H1 (cell line): ENCODE results near the gene RPS6KA5. TPM values are rescaled to one million over a fixed set of nuclear protein-coding genes. Genes with fewer than 3 reads are reported as not detected.

Experiments used
- CTCF ChIA-PET: fragments of 300-600 bp; sonication (Branson Sonifier 250); formaldehyde crosslinking; loops from one replicate; lab custom pipeline; 2021; ENCODE audit not compliant: partially characterized antibody; lab: Charles Lee
- POLR2A ChIA-PET: fragments of 300-600 bp; sonication (Branson Sonifier 250); formaldehyde crosslinking; loops from one replicate; lab custom pipeline; 2021; ENCODE audit warnings: inconsistent platforms; ENCODE audit not compliant: partially characterized antibody; lab: Charles Lee
- DNase-seq, 2 experiments: peaks; one replicate each; pipeline versions ENCODE4 v3.0.0 to v3.0.0-alpha.2; 2010 to 2022; ENCODE audit warnings: low spot score in 2 of 2, low read depth in 1 of 2, mixed read lengths in 1 of 2
- FAIRE-seq: peaks from 2 replicates; lab custom pipeline; 2011; peaks lifted over from hg19 to GRCh38; lab: Jason Lieb, UNC
- H2AFZ ChIP-seq: 2 replicates; pipeline ENCODE4 v1.8.1; 2012; ENCODE audit warnings: low read length, inconsistent platforms
- H2AK5ac ChIP-seq: 2 replicates; pipeline ENCODE4 v1.6.1; 2013; ENCODE audit warnings: low read depth, low read length
- H2BK120ac ChIP-seq: replicated peaks from 2 replicates; pipeline ENCODE3; 2013; ENCODE audit warnings: low read depth, low read length, inconsistent platforms
- H2BK12ac ChIP-seq: 2 replicates; pipeline ENCODE4 v1.6.1; 2013; ENCODE audit warnings: low read depth, low read length
- H2BK15ac ChIP-seq: 2 replicates; pipeline ENCODE4 v1.6.1; 2013; ENCODE audit warnings: low read length
- H2BK20ac ChIP-seq: 2 replicates; pipeline ENCODE4 v1.6.1; 2013; ENCODE audit warnings: low read length
- H2BK5ac ChIP-seq: 2 replicates; pipeline ENCODE4 v1.6.1; 2013; ENCODE audit warnings: low read depth, low read length
- H3K14ac ChIP-seq: 2 replicates; pipeline ENCODE4 v1.6.1; 2013; ENCODE audit warnings: inconsistent platforms; ENCODE audit not compliant: insufficient read length
- H3K18ac ChIP-seq: 2 replicates; pipeline ENCODE4 v1.6.1; 2013; ENCODE audit warnings: low read length; ENCODE audit errors: extremely low read depth
- H3K23ac ChIP-seq: 2 replicates; pipeline ENCODE4 v1.6.1; 2013; ENCODE audit warnings: inconsistent platforms; ENCODE audit not compliant: insufficient read length
- H3K23me2 ChIP-seq: 2 replicates; pipeline ENCODE4 v1.6.1; 2013; ENCODE audit warnings: low read depth, low read length
- H3K27ac ChIP-seq: 2 replicates; pipeline ENCODE4 v1.6.1; 2011; ENCODE audit warnings: low read depth, low read length, inconsistent platforms
- H3K27me3 ChIP-seq, 4 experiments: replicated peaks in 1 of 4; 1 replicate in 1 of 4; 2 replicates in 3 of 4; pipeline versions ENCODE4 v1.6.1 to v1.8.1; 2011 to 2013; ENCODE audit warnings: low read length in 3 of 4, mild to moderate bottlenecking in 3 of 4, inconsistent platforms in 2 of 4, mixed read lengths in 2 of 4, moderate library complexity in 1 of 4; ENCODE audit not compliant: control insufficient read depth in 3 of 4, insufficient read depth in 3 of 4; ENCODE audit errors: extremely low read depth in 1 of 4
- H3K36me3 ChIP-seq, 4 experiments: 2 replicates each; pipeline versions ENCODE4 v1.6.1 to v1.8.1; 2011 to 2013; ENCODE audit warnings: mild to moderate bottlenecking in 4 of 4, low read length in 3 of 4, moderate library complexity in 2 of 4, control low read depth in 1 of 4, inconsistent platforms in 1 of 4; ENCODE audit not compliant: insufficient read depth in 4 of 4, control insufficient read depth in 2 of 4
- H3K4ac ChIP-seq: replicated peaks from 2 replicates; pipeline ENCODE3; 2013; ENCODE audit warnings: low read length, low read depth, mixed read lengths, inconsistent platforms; ENCODE audit not compliant: insufficient read length
- H3K4me1 ChIP-seq, 4 experiments: replicated peaks in 1 of 4; 1 replicate in 1 of 4; 2 replicates in 3 of 4; pipeline versions ENCODE4 v1.6.1 to v1.8.1; 2011 to 2013; ENCODE audit warnings: low read length in 3 of 4, inconsistent platforms in 2 of 4, mixed read lengths in 1 of 4; ENCODE audit not compliant: insufficient read depth in 4 of 4, control insufficient read depth in 3 of 4
- H3K4me2 ChIP-seq, 2 experiments: 2 replicates each; pipeline versions ENCODE4 v1.6.1 to v1.8.1; 2011 to 2013; ENCODE audit warnings: low read depth in 2 of 2, low read length in 2 of 2, control low read depth in 1 of 2, inconsistent platforms in 1 of 2, mild to moderate bottlenecking in 1 of 2; ENCODE audit not compliant: insufficient read depth in 1 of 2
- H3K4me3 ChIP-seq, 4 experiments: fragments of 200-600, 300-600 bp in 1 of 4; sonication (generic), shearing (Covaris generic), sonication (Bioruptor Twin) in 1 of 4; 2 replicates each; pipeline versions ENCODE4 v1.5.1 to v1.8.1; 2011 to 2016; ENCODE audit warnings: low read length in 4 of 4, low read depth in 3 of 4, control low read depth in 2 of 4, inconsistent platforms in 2 of 4, mild to moderate bottlenecking in 2 of 4, mixed read lengths in 1 of 4, moderate library complexity in 1 of 4; ENCODE audit not compliant: insufficient read depth in 2 of 4; ENCODE audit errors: extremely low read depth in 1 of 4
- H3K56ac ChIP-seq: replicated peaks from 2 replicates; pipeline ENCODE3; 2013; ENCODE audit warnings: low read depth, mild to moderate bottlenecking, mixed read lengths, low read length, inconsistent platforms; ENCODE audit not compliant: insufficient read length
- H3K79me1 ChIP-seq: 2 replicates; pipeline ENCODE4 v1.6.1; 2013; ENCODE audit warnings: low read depth, low read length, control low read depth
- H3K79me2 ChIP-seq, 2 experiments: 2 replicates each; pipeline versions ENCODE4 v1.6.1 to v1.8.1; 2012 to 2013; ENCODE audit warnings: low read length in 2 of 2, mild to moderate bottlenecking in 2 of 2, inconsistent platforms in 1 of 2; ENCODE audit not compliant: insufficient read depth in 2 of 2, control insufficient read depth in 1 of 2
- H3K9ac ChIP-seq, 4 experiments: replicated peaks in 1 of 4; 1 replicate in 1 of 4; 2 replicates in 3 of 4; pipeline versions ENCODE4 v1.6.1 to v1.8.1; 2011 to 2013; ENCODE audit warnings: low read depth in 3 of 4, low read length in 3 of 4, control low read depth in 2 of 4, mild to moderate bottlenecking in 2 of 4, moderate library complexity in 2 of 4, inconsistent platforms in 1 of 4; ENCODE audit errors: extremely low read depth in 1 of 4
- H3K9me3 ChIP-seq, 2 experiments: 2 replicates each; pipeline versions ENCODE4 v1.6.1 to v1.8.1; 2012 to 2013; ENCODE audit warnings: mild to moderate bottlenecking in 2 of 2, moderate library complexity in 2 of 2, control low read depth in 1 of 2, inconsistent platforms in 1 of 2, low read depth in 1 of 2, low read length in 1 of 2, mixed read lengths in 1 of 2; ENCODE audit not compliant: insufficient read depth in 2 of 2
- H4K20me1 ChIP-seq, 2 experiments: replicated peaks in 1 of 2; 2 replicates each; pipeline versions ENCODE3 to v1.8.1; 2011 to 2013; ENCODE audit warnings: inconsistent platforms in 2 of 2, low read length in 2 of 2, mild to moderate bottlenecking in 1 of 2; ENCODE audit not compliant: insufficient read depth in 2 of 2, control insufficient read depth in 1 of 2
- H4K5ac ChIP-seq: 2 replicates; pipeline ENCODE4 v1.6.1; 2013; ENCODE audit warnings: low read length, low read depth, mixed read lengths, inconsistent platforms; ENCODE audit not compliant: insufficient read length
- H4K8ac ChIP-seq: 2 replicates; pipeline ENCODE4 v1.8.0; 2013; ENCODE audit warnings: mild to moderate bottlenecking, moderate library complexity, low read length, inconsistent platforms; ENCODE audit not compliant: insufficient read depth; ENCODE audit errors: extremely low read depth
- H4K91ac ChIP-seq: replicated peaks from 2 replicates; pipeline ENCODE3; 2013; ENCODE audit warnings: low read length, mixed read lengths, inconsistent platforms; ENCODE audit not compliant: insufficient read length
- CHD1 ChIP-seq: IDR thresholded peaks from 2 replicates; pipeline ENCODE4 v1.6.1; 2012; ENCODE audit warnings: low read depth, low read length, improper control_type of control experiment
- CHD2 ChIP-seq: IDR thresholded peaks from 2 replicates; pipeline ENCODE4 v1.6.1; 2012; ENCODE audit warnings: low read length, improper control_type of control experiment
- CTBP2 ChIP-seq: IDR thresholded peaks from 2 replicates; pipeline ENCODE4 v1.7.0; 2011; ENCODE audit warnings: borderline replicate concordance, mild to moderate bottlenecking, moderate library complexity, mixed read lengths, low read length; ENCODE audit not compliant: insufficient read depth, insufficient read length
- FOSL1 ChIP-seq: IDR thresholded peaks from 2 replicates; pipeline ENCODE4 v1.6.1; 2011; ENCODE audit warnings: mild to moderate bottlenecking, low read depth, low read length, moderate library complexity; ENCODE audit not compliant: insufficient read depth
- KDM1A ChIP-seq: fragments of 200-600, 300-600 bp; sonication (generic); IDR thresholded peaks from 2 replicates; pipeline ENCODE4 v1.7.1; 2016; ENCODE audit warnings: mild to moderate bottlenecking, low read length, borderline replicate concordance
- MAFK ChIP-seq: IDR thresholded peaks from 2 replicates; pipeline ENCODE4 v1.6.1; 2012; ENCODE audit warnings: low read depth, mild to moderate bottlenecking, improper control_type of control experiment, low read length
- POLR2AphosphoS5 ChIP-seq: IDR thresholded peaks from 2 replicates; pipeline ENCODE4 v1.6.1; 2011; ENCODE audit warnings: low read depth, low read length
- SIN3A ChIP-seq, 2 experiments: IDR thresholded peaks in 1 of 2; conservative IDR thresholded peaks in 1 of 2; 2 replicates each; pipeline ENCODE4 v1.6.1; 2011 to 2012; ENCODE audit warnings: low read length in 2 of 2, improper control_type of control experiment in 1 of 2, low read depth in 1 of 2, mild to moderate bottlenecking in 1 of 2
- SIRT6 ChIP-seq: IDR thresholded peaks from one replicate; pipeline ENCODE4 v1.7.1; 2012; ENCODE audit warnings: low read length, inconsistent platforms
- SIX5 ChIP-seq: IDR thresholded peaks from 2 replicates; pipeline ENCODE4 v1.6.1; 2011; ENCODE audit warnings: mild to moderate bottlenecking, low read depth, low read length
- SP1 ChIP-seq: IDR thresholded peaks from 2 replicates; pipeline ENCODE4 v1.6.1; 2011; ENCODE audit warnings: low read depth, low read length
- SRF ChIP-seq: IDR thresholded peaks from 2 replicates; pipeline ENCODE4 v1.6.1; 2011; ENCODE audit warnings: mild to moderate bottlenecking, low read depth, low read length, moderate library complexity
- TEAD4 ChIP-seq: IDR thresholded peaks from 2 replicates; pipeline ENCODE4 v1.6.1; 2012; ENCODE audit warnings: low read depth, low read length, inconsistent platforms, mixed read lengths
- WGBS, 2 experiments: shearing (Covaris generic) in 1 of 2; methylation state at CpG; one replicate each; pipeline versions ENCODE4 v1.1.6 to v1.1.7; 2013 to 2015; ENCODE audit warnings: low lambda C conversion rate in 2 of 2, mixed read lengths in 2 of 2, inconsistent platforms in 1 of 2, low coverage in 1 of 2, missing lambda C conversion rate in 1 of 2; ENCODE audit not compliant: insufficient replicate concordance in 2 of 2, insufficient coverage in 1 of 2, insufficient read length in 1 of 2; ENCODE audit errors: extremely low coverage in 1 of 2, missing lambda C conversion rate in 1 of 2; 5-methylcytosine and 5-hydroxymethylcytosine counted together
- polyA plus RNA-seq, 7 experiments: library from polyadenylated mRNA; depleted of rRNA in 3 of 7; stranded (reverse) in 5 of 7; unstranded in 2 of 7; fragments of >200 nt in 5 of 7; fragments of 200-250 nt in 2 of 7; gene quantifications; 1 replicate in 5 of 7; 2 replicates in 1 of 7; 4 replicates in 1 of 7; pipeline versions ENCODE4 v1.2.1 to v1.2.3, GENCODE V29; 2011 to 2013; ENCODE audit warnings: missing spikeins in 2 of 7, mixed read lengths in 2 of 7
- total RNA-seq: library from RNA; stranded (reverse); fragmentation: NEBNext Ultra II Directional; extraction: Animal tissue kit (Norgen Biotek cat#: 25700); gene quantifications from 2 replicates; pipeline ENCODE4 v1.2.1, GENCODE V29; 2021
- TF ChIP-seq, protein P1 (sequence below): IDR thresholded peaks from 2 replicates; pipeline ENCODE4 v1.6.1; 2012; ENCODE audit warnings: low read length, inconsistent platforms

RPS6KA5 gene
- total and polyA plus RNA-seq, 2 of the 8 experiments (the other 6 are each of a cell fraction or from before 2014, with no cell fraction given): 0.85 to 3.1 TPM

DNA sequence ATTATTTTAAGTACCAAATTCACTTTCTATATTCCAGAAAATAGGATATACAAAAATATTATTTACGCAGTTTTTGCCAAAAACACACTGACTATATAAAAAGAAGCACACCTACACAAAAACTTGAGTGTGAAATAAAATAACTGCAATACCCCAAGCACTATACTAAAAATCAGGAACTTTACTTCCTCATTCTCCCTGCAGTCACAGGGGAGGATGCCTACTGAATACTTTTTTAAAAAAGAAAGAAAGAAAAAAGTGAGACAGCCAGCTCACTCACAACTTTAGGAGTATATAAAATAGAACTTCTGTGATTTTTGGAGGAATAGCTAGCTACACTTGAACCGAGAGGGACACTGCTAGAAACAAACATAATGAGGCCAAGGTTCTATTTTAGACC lies 12.2 kb downstream of the RPS6KA5 start:
- Histone ChIP-seq H3K4ac (no peak overlapping the region), H2BK20ac (no peak overlapping the region), H3K23me2 (no peaks in the 10 kb centered on the region), H3K56ac (no peak overlapping the region), H3K27me3 (no peaks in the 10 kb centered on the region), H2BK120ac (no peak overlapping the region), H3K79me1 (no peaks in the 10 kb centered on the region), H4K8ac (no peak overlapping the region), H3K14ac (no peak overlapping the region), H3K36me3 (no peaks in the 10 kb centered on the region), H2BK15ac (no peak overlapping the region), H2BK12ac (no peak overlapping the region), H3K9ac (no peak overlapping the region), H2BK5ac (no peak overlapping the region), H3K18ac (no peak overlapping the region), H4K20me1 (no peaks in the 10 kb centered on the region), H3K79me2 (no peaks in the 10 kb centered on the region; a peak in 1 of 4 replicates), H3K23ac (no peak overlapping the region), H3K27ac (no peak overlapping the region), H3K4me1 (no peaks in the 10 kb centered on the region), H2AFZ (no peak overlapping the region), H3K9me3 (no peaks in the 10 kb centered on the region), H4K91ac (no peak overlapping the region), H4K5ac (no peak overlapping the region), H3K4me3 (no peak overlapping the region), H2AK5ac (no peak overlapping the region), H3K4me2 (no peak overlapping the region)
- CTCF ChIA-PET: interaction anchor here (0.7 to 1.1 kb wide), 3 partner anchors 10 to 126 kb away, joined by 3 to 5 read pairs (median 3); no protein-coding TSS in a partner anchor
- DNase-seq: no peak
- 87% methylated on average over 2 of the region's 2 CpGs; no CpG with 5 or more reads in 1 of the 2 experiments for WGBS, 2 experiments
- POLR2A ChIA-PET: interaction anchor here (1.2 kb wide), 2 partner anchors 9 to 11 kb away, joined by 3 to 4 read pairs; no protein-coding TSS in a partner anchor
- no peak for FAIRE-seq
- no peak for TF ChIP-seq CHD1
- no peak for TF ChIP-seq SP1
- TF ChIP-seq SRF: no peak
- TF ChIP-seq CTBP2: no peak
- TF ChIP-seq TEAD4: no peak
- TF ChIP-seq, protein P1, sequence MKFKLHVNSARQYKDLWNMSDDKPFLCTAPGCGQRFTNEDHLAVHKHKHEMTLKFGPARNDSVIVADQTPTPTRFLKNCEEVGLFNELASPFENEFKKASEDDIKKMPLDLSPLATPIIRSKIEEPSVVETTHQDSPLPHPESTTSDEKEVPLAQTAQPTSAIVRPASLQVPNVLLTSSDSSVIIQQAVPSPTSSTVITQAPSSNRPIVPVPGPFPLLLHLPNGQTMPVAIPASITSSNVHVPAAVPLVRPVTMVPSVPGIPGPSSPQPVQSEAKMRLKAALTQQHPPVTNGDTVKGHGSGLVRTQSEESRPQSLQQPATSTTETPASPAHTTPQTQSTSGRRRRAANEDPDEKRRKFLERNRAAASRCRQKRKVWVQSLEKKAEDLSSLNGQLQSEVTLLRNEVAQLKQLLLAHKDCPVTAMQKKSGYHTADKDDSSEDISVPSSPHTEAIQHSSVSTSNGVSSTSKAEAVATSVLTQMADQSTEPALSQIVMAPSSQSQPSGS: no peak
- no peak for TF ChIP-seq MAFK
- no peak for TF ChIP-seq SIRT6
- TF ChIP-seq CHD2: no peak
- TF ChIP-seq SIX5: no peak
- no peak for TF ChIP-seq POLR2AphosphoS5
- TF ChIP-seq FOSL1: no peak
- TF ChIP-seq KDM1A: no peak
- no peak for TF ChIP-seq SIN3A (conservative IDR thresholded peaks at IDR 0.05 in 1 of 2, IDR thresholded peaks at IDR 0.05 in 1 of 2; ENCODE audit: low read depth in 1 of 2, low read length in 2 of 2)
